Measurements from ENCODE around the gene FGF6. TPM values are rescaled to one million over a fixed set of nuclear protein-coding genes. Genes with fewer than 3 reads are reported as not detected.

FGF6 gene
- total RNA-seq, 4 donors from 2014 or later: not detected

- TF ChIP-seq POLR2AphosphoS5 (IDR thresholded peaks at IDR 0.05): no peak
- 55% methylated on average over 4 of the region's 4 CpGs for WGBS
- DNase-seq (ENCODE audit: low spot score in 2 of 2): no peak
- peaks cover 21% of the 10 kb centered on the region for H3K27me3 ChIP-seq
- H3K4me1 ChIP-seq: no peaks in the 10 kb centered on the region
- H3K27ac ChIP-seq: no peak overlapping the region
- no peaks in the 10 kb centered on the region for H3K9me3 ChIP-seq
- no peak overlapping the region for H3K4me3 ChIP-seq
- H3K36me3 ChIP-seq: no peaks in the 10 kb centered on the region
Measured at GRCh38 chr12:4433745-4434058, 11.9 kb downstream of the FGF6 start.

GRCh38 chr12:4432878-4433744 lies 12.5 kb downstream of the FGF6 start:
- WGBS: 72% methylated on average over 9 of the region's 9 CpGs
- no peak overlapping the region for H3K27ac ChIP-seq
- no peak overlapping the region for H3K4me3 ChIP-seq
- H3K36me3 ChIP-seq: no peaks in the 10 kb centered on the region
- DNase-seq (ENCODE audit: low spot score in 2 of 2): no peak
- no peaks in the 10 kb centered on the region for H3K4me1 ChIP-seq
- no peak for TF ChIP-seq POLR2AphosphoS5 (IDR thresholded peaks at IDR 0.05)
- TF ChIP-seq POLR2A (IDR thresholded peaks at IDR 0.05): no peak
- TF ChIP-seq CTCF (IDR thresholded peaks at IDR 0.05): no peak
- TF ChIP-seq EP300 (IDR thresholded peaks at IDR 0.05): no peak
- H3K27me3 ChIP-seq: peaks cover 21% of the 10 kb centered on the region
- H3K9me3 ChIP-seq: no peaks in the 10 kb centered on the region

- H3K4me3 ChIP-seq: no peak overlapping the region
- no peak overlapping the region for H3K27ac ChIP-seq
- no peaks in the 10 kb centered on the region for H3K4me1 ChIP-seq
- 93% methylated on average over 7 of the region's 7 CpGs for WGBS
- no peak for DNase-seq (ENCODE audit: low spot score in 2 of 2)
- peaks cover 21% of the 10 kb centered on the region for H3K27me3 ChIP-seq
- no peak for TF ChIP-seq EP300 (IDR thresholded peaks at IDR 0.05)
- TF ChIP-seq POLR2AphosphoS5 (IDR thresholded peaks at IDR 0.05): no peak
- no peak for TF ChIP-seq CTCF (IDR thresholded peaks at IDR 0.05)
- no peak for TF ChIP-seq POLR2A (IDR thresholded peaks at IDR 0.05)
- H3K36me3 ChIP-seq: no peaks in the 10 kb centered on the region
- H3K9me3 ChIP-seq: no peaks in the 10 kb centered on the region
Measured at GRCh38 chr12:4431866-4432265, 13.7 kb downstream of the FGF6 start.

- 86% methylated on average over 4 of the region's 4 CpGs for WGBS
- DNase-seq (ENCODE audit: low spot score in 2 of 2): no peak
- Histone ChIP-seq H3K27me3 (peaks cover 21% of the 10 kb centered on the region), H3K27ac (no peak overlapping the region), H3K4me3 (no peak overlapping the region), H3K36me3 (no peaks in the 10 kb centered on the region), H3K9me3 (no peaks in the 10 kb centered on the region), H3K4me1 (no peaks in the 10 kb centered on the region)
- TF ChIP-seq EP300 (IDR thresholded peaks at IDR 0.05): no peak
- no peak for TF ChIP-seq POLR2A (IDR thresholded peaks at IDR 0.05)
- no peak for TF ChIP-seq POLR2AphosphoS5 (IDR thresholded peaks at IDR 0.05)
- TF ChIP-seq CTCF (IDR thresholded peaks at IDR 0.05): no peak
Measured at GRCh38 chr12:4431436-4431835, 14.2 kb downstream of the FGF6 start.

- no peaks in the 10 kb centered on the region for H3K9me3 ChIP-seq
- H3K4me1 ChIP-seq: no peaks in the 10 kb centered on the region
- H3K27ac ChIP-seq: no peak overlapping the region
- DNase-seq (ENCODE audit: low spot score in 2 of 2): no peak
- WGBS: 47% methylated on average over 6 of the region's 6 CpGs
- TF ChIP-seq POLR2A (IDR thresholded peaks at IDR 0.05) (no peak), EP300 (IDR thresholded peaks at IDR 0.05) (no peak), POLR2AphosphoS5 (IDR thresholded peaks at IDR 0.05) (no peak), CTCF (IDR thresholded peaks at IDR 0.05) (no peak)
- H3K27me3 ChIP-seq: peaks cover 8% of the 10 kb centered on the region
- H3K4me3 ChIP-seq: no peak overlapping the region
- H3K36me3 ChIP-seq: no peaks in the 10 kb centered on the region
Measured at GRCh38 chr12:4424422-4424821, 21.2 kb downstream of the FGF6 start.
